GM23248 (cell line): ENCODE data around the gene EIF3CL. TPM values are rescaled to one million over a fixed set of nuclear protein-coding genes. Genes with fewer than 3 reads are reported as not detected.

ENCODE experiments used
- microRNA-seq: library from miRNA; unstranded; fragments of <30 nt; microRNA quantifications from one replicate; pipeline ENCODE4, GENCODE V29; 2016; ENCODE audit warnings: borderline number of aligned reads
- polyA plus RNA-seq: library from polyadenylated mRNA; unstranded; fragments of >200 nt; fragmentation: Nextera tagmentation; extraction: Ambion mirVana; gene quantifications from 2 replicates; pipeline ENCODE4 v1.2.1, GENCODE V29; 2016
- small RNA-seq: library from RNA; depleted of rRNA; stranded (forward); fragments of <200 nt; gene quantifications from one replicate; pipeline ENCODE3, GENCODE V24; 2014; ENCODE audit warnings: low read depth, low replicate concordance
- total RNA-seq: library from RNA; depleted of rRNA; stranded (reverse); fragments of >200 nt; shearing (Covaris generic); gene quantifications from 2 replicates; pipeline ENCODE4 v1.2.3, GENCODE V29; 2014; rRNA removed

EIF3CL gene
- total and polyA plus RNA-seq, 2 experiments from 2014 or later = 1.5 to 85.1 TPM

Small RNA genes lying within 50 kb of the gene (microRNA-seq; reads per million reads assigned to microRNA genes)
- not detected for gene MIR6862-1

Small RNA genes lying within 50 kb of the gene (small RNA-seq; reads per million reads assigned to genes)
- not detected for gene AC138904.2
- not detected for gene MIR6862-1

Other genes starting within 250 kb of the EIF3CL start
- 118 and 163 TPM in 2 replicates for gene XPO6, start 191.9 kb downstream of the EIF3CL start, total RNA-seq
- 42.9 and 50.7 TPM in 2 replicates for gene XPO6, start 191.9 kb downstream of the EIF3CL start, polyA plus RNA-seq
- not detected in 2 replicates for gene SBK1, start 111.3 kb downstream of the EIF3CL start, total RNA-seq
- gene SBK1, start 111.3 kb downstream of the EIF3CL start, polyA plus RNA-seq = not detected in 2 replicates
- 0.32 TPM in 1 of 2 replicates, not detected in the other for gene NPIPB6, start 40.3 kb downstream of the EIF3CL start, total RNA-seq
- 0.25 and 0.48 TPM in 2 replicates for gene NPIPB6, start 40.3 kb downstream of the EIF3CL start, polyA plus RNA-seq
- not detected in 2 replicates for gene NPIPB7, start 68.5 kb upstream of the EIF3CL start, total RNA-seq
- not detected in 2 replicates for gene NPIPB7, start 68.5 kb upstream of the EIF3CL start, polyA plus RNA-seq
- gene CLN3, start 88.2 kb upstream of the EIF3CL start, total RNA-seq = 10.4 and 15.8 TPM in 2 replicates
- gene CLN3, start 88.2 kb upstream of the EIF3CL start, polyA plus RNA-seq = 21.1 and 21.3 TPM in 2 replicates
- not detected in 2 replicates for gene APOBR, start 90.8 kb upstream of the EIF3CL start, total RNA-seq
- gene APOBR, start 90.8 kb upstream of the EIF3CL start, polyA plus RNA-seq = not detected in 2 replicates
- not detected in 2 replicates for gene IL27, start 103.0 kb upstream of the EIF3CL start, total RNA-seq
- not detected in 2 replicates for gene IL27, start 103.0 kb upstream of the EIF3CL start, polyA plus RNA-seq
- 22.3 and 54.8 TPM in 2 replicates for gene NUPR1, start 135.1 kb upstream of the EIF3CL start, total RNA-seq
- gene NUPR1, start 135.1 kb upstream of the EIF3CL start, polyA plus RNA-seq = 321 and 334 TPM in 2 replicates
- gene SGF29, start 150.1 kb upstream of the EIF3CL start, total RNA-seq = 5.7 and 6.3 TPM in 2 replicates
- 8.9 and 9.9 TPM in 2 replicates for gene SGF29, start 150.1 kb upstream of the EIF3CL start, polyA plus RNA-seq
- gene SULT1A2, start 193.2 kb upstream of the EIF3CL start, total RNA-seq = not detected in 2 replicates
- gene SULT1A2, start 193.2 kb upstream of the EIF3CL start, polyA plus RNA-seq = not detected in 2 replicates
- gene SULT1A1, start 206.2 kb upstream of the EIF3CL start, total RNA-seq = not detected in 2 replicates
- not detected in 2 replicates for gene SULT1A1, start 206.2 kb upstream of the EIF3CL start, polyA plus RNA-seq
- not detected in 2 replicates for gene NPIPB8, start 234.2 kb upstream of the EIF3CL start, total RNA-seq
- gene NPIPB8, start 234.2 kb upstream of the EIF3CL start, polyA plus RNA-seq = not detected in 2 replicates